GM13976 (cell line): ENCODE results near the gene VOPP1.

ENCODE experiments used
- DNase-seq: peaks from one replicate; pipeline ENCODE4 v3.0.0; 2012; ENCODE audit warnings: low spot score
- CTCF ChIP-seq: IDR thresholded peaks from 2 replicates; pipeline ENCODE4 v1.5.1; 2012; ENCODE audit warnings: borderline replicate concordance, mild to moderate bottlenecking; ENCODE audit not compliant: insufficient read depth; ENCODE audit errors: extremely low read depth, missing control alignments, control extremely low read depth
- in situ Hi-C: fragments of 300-500 bp; cut with MboI; formaldehyde crosslinking; loops from one replicate; pipeline ENCODE4 v1.12.0; 2022; ENCODE audit warnings: low sequenced_read_pairs, mixed read lengths, inconsistent platforms; ENCODE audit not compliant: unreplicated experiment

The VOPP1 gene

GRCh38 chr7:55477781-55478374 is 94.4 kb downstream of the VOPP1 start:
- in situ Hi-C loops: no loop called here
- no peak for TF ChIP-seq CTCF
- no peak for DNase-seq

- DNase-seq: no peak
- TF ChIP-seq CTCF: no peak
- in situ Hi-C loops: no loop called here
Measured at GRCh38 chr7:55476852-55477780, 95.2 kb downstream of the VOPP1 start.

- DNase-seq: no peak
- TF ChIP-seq CTCF: no peak
- in situ Hi-C loops: no loop called here
Measured at GRCh38 chr7:55475855-55476803, 96.2 kb downstream of the VOPP1 start.

- no peak for TF ChIP-seq CTCF
- DNase-seq: no peak
- in situ Hi-C loops: no loop called here
Measured at GRCh38 chr7:55474944-55475854, 97.1 kb downstream of the VOPP1 start.

GRCh38 chr7:55473932-55474331 is 98.4 kb downstream of the VOPP1 start:
- no peak for TF ChIP-seq CTCF
- DNase-seq: no peak
- in situ Hi-C loops: no loop called here
